ENCODE measurements around the gene BIN2.

GRCh38 chr12:51264297-51264696, 59.7 kb downstream of the BIN2 start:
- TF ChIP-seq EZH2 (IDR thresholded peaks at IDR 0.05; ENCODE audit: borderline replicate concordance, low read depth, low read length, poor library complexity, severe bottlenecking) (no peak), CTCF (conservative IDR thresholded peaks at IDR 0.05; ENCODE audit: low read depth, low read length) (no peak)
